Stimulated activated CD4-positive, alpha-beta T cell treated with anti-CD3 and anti-CD28 coated beads, Interleukin-1b, Interleukin-23, amount 100 ng/mL, for 4 hours (primary cell): ENCODE measurements around the gene TOPBP1.
"Not testable (repeated sequence)": the region's sequence is repeated elsewhere in the genome, so short reads cannot be mapped to it uniquely, and the experiment has no call there.

Experiments used
- DNase-seq, 2 donors: peaks; one replicate each; pipeline ENCODE4 v3.0.0-alpha.2; 2020; ENCODE audit warnings: low read depth in 2 of 2

Gene TOPBP1

GRCh38 chr3:133661454-133662277 lies at the start of gene TOPBP1:
TOPBP1 (minus strand) TSS chr3:133661941; CDS start chr3:133661127, 814 bp downstream.
- peak; percentile 79 to 81 for DNase-seq

GRCh38 chr3:133711013-133711412 lies 49.3 kb upstream of the TOPBP1 start:
- no peak for DNase-seq

GRCh38 chr3:133709139-133709750 lies 47.5 kb upstream of the TOPBP1 start:
- no peak for DNase-seq

GRCh38 chr3:133706033-133706432 lies 44.3 kb upstream of the TOPBP1 start:
- DNase-seq, result no peak

- DNase-seq, result no peak
Measured at GRCh38 chr3:133703915-133704314, 42.2 kb upstream of the TOPBP1 start.

GRCh38 chr3:133701435-133702358 lies 40.0 kb upstream of the TOPBP1 start:
- no peak for DNase-seq

- no peak for DNase-seq
Measured at GRCh38 chr3:133700351-133700750, 38.6 kb upstream of the TOPBP1 start.

- DNase-seq, result no peak
Measured at GRCh38 chr3:133699903-133700302, 38.2 kb upstream of the TOPBP1 start.

- no peak for DNase-seq
Measured at GRCh38 chr3:133699467-133699866, 37.7 kb upstream of the TOPBP1 start.

- DNase-seq, result no peak
Measured at GRCh38 chr3:133697960-133698359, 36.2 kb upstream of the TOPBP1 start.

GRCh38 chr3:133695560-133696171 lies 33.9 kb upstream of the TOPBP1 start:
- DNase-seq, result no peak

- DNase-seq, result no peak
Measured at GRCh38 chr3:133694288-133695268, 32.8 kb upstream of the TOPBP1 start.

GRCh38 chr3:133693821-133694220 lies 32.1 kb upstream of the TOPBP1 start:
- no peak for DNase-seq

GRCh38 chr3:133692759-133693158 lies 31.0 kb upstream of the TOPBP1 start:
- DNase-seq, result no peak

GRCh38 chr3:133691273-133692107 lies 29.7 kb upstream of the TOPBP1 start:
- DNase-seq, result no peak

GRCh38 chr3:133677993-133678392 lies 16.3 kb upstream of the TOPBP1 start:
- DNase-seq, result not testable (repeated sequence)

GRCh38 chr3:133676336-133677118 lies 14.8 kb upstream of the TOPBP1 start:
- no peak for DNase-seq

- DNase-seq, result no peak
Measured at GRCh38 chr3:133675631-133676335, 14.0 kb upstream of the TOPBP1 start.
